Vagina (tissue), 2 donors: Measurements from ENCODE around the gene FNDC3A. TPM values are rescaled to one million over a fixed set of nuclear protein-coding genes. Genes with fewer than 3 reads are reported as not detected.
"Not testable (repeated sequence)": the region's sequence is repeated elsewhere in the genome, so short reads cannot be mapped to it uniquely, and the experiment has no call there.

ENCODE experiments used
- DNase-seq, 2 donors: peaks; one replicate each; pipeline ENCODE4 v3.0.0-alpha.2; 2017; ENCODE audit errors: extremely low spot score in 2 of 2
- H3K27ac ChIP-seq: fragments of 200-600 bp; sonication (generic); one replicate; pipeline ENCODE4 v1.5.1; 2019
- H3K27me3 ChIP-seq: fragments of 200-600 bp; sonication (generic); one replicate; pipeline ENCODE4 v1.5.1; 2019
- H3K36me3 ChIP-seq, 2 donors: fragments of 200-600 bp; sonication (generic); one replicate each; pipeline ENCODE4 v1.5.1; 2017 to 2019
- H3K4me1 ChIP-seq: fragments of 200-600 bp; sonication (generic); one replicate; pipeline ENCODE4 v1.5.1; 2019
- H3K4me3 ChIP-seq, 2 donors: fragments of 200-600 bp; sonication (generic); 1 replicate in 1 of 2; 2 replicates in 1 of 2; pipeline ENCODE4 v1.5.1; 2016 to 2019
- H3K9me3 ChIP-seq: fragments of 200-600 bp; sonication (generic); one replicate; pipeline ENCODE4 v1.5.1; 2019
- POLR2A ChIP-seq, 2 donors: fragments of 450-650 bp; IDR thresholded peaks; one replicate each; pipeline ENCODE4 v1.6.1; 2017; ENCODE audit warnings: antibody characterized with exemption in 2 of 2, mild to moderate bottlenecking in 2 of 2, moderate library complexity in 2 of 2
- POLR2AphosphoS5 ChIP-seq, 2 donors: sonication (generic); formaldehyde crosslinking; IDR thresholded peaks; one replicate each; pipeline ENCODE4 v1.9.0; 2017; ENCODE audit warnings: antibody characterized with exemption in 2 of 2, mild to moderate bottlenecking in 2 of 2, low read depth in 1 of 2; ENCODE audit not compliant: insufficient read depth in 1 of 2
- intact Hi-C: fragments of 100-400 bp; cut with DNase I; formaldehyde crosslinking; loops from one replicate; pipeline ENCODE4 v1.15.1; 2023
- total RNA-seq: library from RNA; depleted of rRNA; stranded (reverse); fragments of >200 nt; gene quantifications from one replicate; pipeline ENCODE4 v1.2.3, GENCODE V29; 2016
- TF ChIP-seq, protein P1 (sequence below), 3 experiments: fragments of 450-650 bp in 2 of 3; fragments of 200-600 bp in 1 of 3; sonication (generic) in 1 of 3; IDR thresholded peaks; one replicate each; pipeline ENCODE4 v1.5.1; 2017 to 2019; ENCODE audit warnings: antibody characterized with exemption in 3 of 3, mild to moderate bottlenecking in 2 of 3, moderate library complexity in 2 of 3

The FNDC3A gene
- total RNA-seq, 1 donor from 2014 or later: 32.2 TPM

GRCh38 chr13:49148405-49148804, 172.7 kb downstream of the FNDC3A start:
- Histone ChIP-seq H3K4me1 (no peaks in the 10 kb centered on the region), H3K9me3 (peaks cover 4% of the 10 kb centered on the region), H3K27ac (no peak overlapping the region), H3K27me3 (no peaks in the 10 kb centered on the region), H3K36me3 (peaks cover 0 to 33% of the 10 kb centered on the region in 2 donors), H3K4me3 (no peak overlapping the region)
- TF ChIP-seq, protein P1, sequence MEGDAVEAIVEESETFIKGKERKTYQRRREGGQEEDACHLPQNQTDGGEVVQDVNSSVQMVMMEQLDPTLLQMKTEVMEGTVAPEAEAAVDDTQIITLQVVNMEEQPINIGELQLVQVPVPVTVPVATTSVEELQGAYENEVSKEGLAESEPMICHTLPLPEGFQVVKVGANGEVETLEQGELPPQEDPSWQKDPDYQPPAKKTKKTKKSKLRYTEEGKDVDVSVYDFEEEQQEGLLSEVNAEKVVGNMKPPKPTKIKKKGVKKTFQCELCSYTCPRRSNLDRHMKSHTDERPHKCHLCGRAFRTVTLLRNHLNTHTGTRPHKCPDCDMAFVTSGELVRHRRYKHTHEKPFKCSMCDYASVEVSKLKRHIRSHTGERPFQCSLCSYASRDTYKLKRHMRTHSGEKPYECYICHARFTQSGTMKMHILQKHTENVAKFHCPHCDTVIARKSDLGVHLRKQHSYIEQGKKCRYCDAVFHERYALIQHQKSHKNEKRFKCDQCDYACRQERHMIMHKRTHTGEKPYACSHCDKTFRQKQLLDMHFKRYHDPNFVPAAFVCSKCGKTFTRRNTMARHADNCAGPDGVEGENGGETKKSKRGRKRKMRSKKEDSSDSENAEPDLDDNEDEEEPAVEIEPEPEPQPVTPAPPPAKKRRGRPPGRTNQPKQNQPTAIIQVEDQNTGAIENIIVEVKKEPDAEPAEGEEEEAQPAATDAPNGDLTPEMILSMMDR (IDR thresholded peaks at IDR 0.05): no peak
- TF ChIP-seq POLR2AphosphoS5 (IDR thresholded peaks at IDR 0.05; ENCODE audit: insufficient read depth in 1 of 2, low read depth in 1 of 2): no peak
- no peak for TF ChIP-seq POLR2A (IDR thresholded peaks at IDR 0.05)
- intact Hi-C loops: no loop called here
- DNase-seq: no peak

- intact Hi-C loops, H3K27me3 ChIP-seq, H3K4me1 ChIP-seq, H3K4me3 ChIP-seq, H3K36me3 ChIP-seq, H3K9me3 ChIP-seq, H3K27ac ChIP-seq, DNase-seq: not testable (repeated sequence)
Measured at GRCh38 chr13:49157955-49158584, 182.4 kb downstream of the FNDC3A start.

- H3K27me3 ChIP-seq, H3K4me3 ChIP-seq, H3K27ac ChIP-seq, H3K4me1 ChIP-seq, intact Hi-C loops, H3K9me3 ChIP-seq, DNase-seq: not testable (repeated sequence)
- peaks cover 0 to 17% of the 10 kb centered on the region in 2 donors for H3K36me3 ChIP-seq
Measured at GRCh38 chr13:49163162-49163561, 187.4 kb downstream of the FNDC3A start.

- intact Hi-C loops: no loop called here
- TF ChIP-seq, protein P1 (IDR thresholded peaks at IDR 0.05): no peak
- TF ChIP-seq POLR2A (IDR thresholded peaks at IDR 0.05) (no peak), POLR2AphosphoS5 (IDR thresholded peaks at IDR 0.05; ENCODE audit: insufficient read depth in 1 of 2, low read depth in 1 of 2) (no peak)
- Histone ChIP-seq H3K9me3 (peaks cover 4% of the 10 kb centered on the region), H3K27me3 (no peaks in the 10 kb centered on the region), H3K4me1 (no peaks in the 10 kb centered on the region), H3K36me3 (peaks cover 0 to 25% of the 10 kb centered on the region in 2 donors), H3K27ac (no peak overlapping the region), H3K4me3 (no peak overlapping the region)
- no peak for DNase-seq
Measured at GRCh38 chr13:49164712-49165111, 189.0 kb downstream of the FNDC3A start.

DNA sequence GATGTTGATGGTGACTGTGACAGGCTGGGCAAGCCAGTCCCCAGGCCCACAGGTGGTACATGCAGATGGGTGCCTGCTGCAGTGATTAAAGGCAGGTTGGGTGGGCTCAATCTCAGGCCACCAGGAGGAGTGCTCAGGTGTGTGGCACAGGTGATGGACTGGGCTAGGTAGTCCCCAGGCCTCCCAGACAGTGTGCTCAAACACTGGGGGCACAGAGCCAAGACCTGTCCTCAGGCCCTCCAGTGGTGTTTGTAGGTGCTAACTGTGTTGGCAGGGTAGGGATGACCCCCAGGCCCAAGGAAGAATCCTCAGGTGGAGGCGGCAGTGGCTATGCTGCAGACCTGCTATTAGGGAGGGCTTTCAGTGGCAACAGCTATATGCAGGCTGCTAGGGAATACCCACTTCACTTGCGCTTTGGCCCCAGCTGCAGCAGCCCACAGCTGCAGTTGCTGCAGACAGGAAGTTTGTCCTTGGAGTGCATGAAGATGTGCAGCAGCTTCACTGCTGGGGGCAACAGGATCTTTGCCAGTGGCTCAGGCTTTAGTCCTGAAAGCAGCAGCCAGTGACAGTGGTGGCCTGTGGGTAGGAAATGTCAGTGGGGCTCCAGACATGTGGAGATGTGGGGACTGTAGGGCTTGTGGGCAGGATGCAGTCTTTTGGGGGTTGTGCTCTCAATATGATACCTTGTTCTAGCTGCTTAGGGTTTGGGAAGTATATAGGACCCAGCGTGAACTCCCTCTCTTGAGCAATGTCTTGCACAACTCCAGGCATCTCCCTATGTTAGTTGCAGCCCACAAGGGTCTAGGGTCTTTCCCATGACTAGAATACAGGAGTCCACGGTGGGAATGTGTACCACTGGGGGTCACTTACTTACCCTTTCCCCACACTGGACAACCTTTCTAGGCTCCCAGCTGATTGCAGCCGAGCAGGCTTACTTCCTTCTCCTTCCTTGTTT, 190.4 kb downstream of the FNDC3A start:
- Histone ChIP-seq H3K36me3 (peaks cover 0 to 25% of the 10 kb centered on the region in 2 donors), H3K4me1 (no peaks in the 10 kb centered on the region), H3K9me3 (peaks cover 4% of the 10 kb centered on the region), H3K27ac (no peak overlapping the region), H3K27me3 (no peaks in the 10 kb centered on the region), H3K4me3 (no peak overlapping the region)
- intact Hi-C loops: no loop called here
- DNase-seq: no peak
- TF ChIP-seq POLR2AphosphoS5 (IDR thresholded peaks at IDR 0.05; ENCODE audit: insufficient read depth in 1 of 2, low read depth in 1 of 2): no peak
- TF ChIP-seq POLR2A (IDR thresholded peaks at IDR 0.05): no peak
- TF ChIP-seq, protein P1 (IDR thresholded peaks at IDR 0.05): no peak

DNA sequence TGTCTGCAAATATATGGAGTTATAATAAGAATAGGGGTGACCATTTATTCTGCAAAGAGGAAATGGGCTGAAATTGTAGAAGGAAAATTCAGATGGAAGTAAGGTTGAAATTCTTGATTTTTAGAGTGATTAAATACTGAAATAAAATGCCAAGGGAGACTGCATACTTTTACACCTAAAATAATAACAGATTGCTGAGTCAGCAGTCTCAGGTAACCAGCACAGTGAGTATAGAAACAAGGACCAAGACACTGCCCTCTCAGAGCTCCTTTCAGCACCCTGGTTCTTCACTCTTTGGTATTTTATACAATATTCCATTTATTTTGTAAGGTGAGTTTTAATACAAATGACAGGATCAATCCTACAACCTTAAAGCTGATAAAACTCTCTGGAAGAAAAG, 195.6 kb downstream of the FNDC3A start:
- Histone ChIP-seq H3K4me3 (no peak overlapping the region), H3K4me1 (no peaks in the 10 kb centered on the region), H3K27ac (no peak overlapping the region), H3K27me3 (no peaks in the 10 kb centered on the region), H3K36me3 (peaks cover 0 to 14% of the 10 kb centered on the region in 2 donors), H3K9me3 (no peaks in the 10 kb centered on the region)
- no peak for DNase-seq
- intact Hi-C loops: no loop called here
- TF ChIP-seq, protein P1 (IDR thresholded peaks at IDR 0.05): no peak
- TF ChIP-seq POLR2A (IDR thresholded peaks at IDR 0.05) (no peak), POLR2AphosphoS5 (IDR thresholded peaks at IDR 0.05; ENCODE audit: insufficient read depth in 1 of 2, low read depth in 1 of 2) (no peak)
